GM12865 (cell line): ENCODE measurements around the gene ADRM1.

ENCODE experiments used
- DNase-seq: peaks from one replicate; pipeline ENCODE4 v3.0.0; 2010; ENCODE audit warnings: low read depth
- H3K4me3 ChIP-seq: 2 replicates; pipeline ENCODE4 v1.5.1; 2011; ENCODE audit warnings: mild to moderate bottlenecking, low read depth, low read length, control low read depth
- CTCF ChIP-seq: IDR thresholded peaks from 2 replicates; pipeline ENCODE4 v1.5.1; 2011; ENCODE audit warnings: low read length, control low read depth, low read depth, inconsistent platforms; ENCODE audit not compliant: insufficient read depth; ENCODE audit errors: missing control alignments

ADRM1 gene

GRCh38 chr20:62307226-62308101 lies 4.7 kb downstream of the ADRM1 start:
- no peak overlapping the region for H3K4me3 ChIP-seq
- DNase-seq = no peak
- TF ChIP-seq CTCF = no peak

GRCh38 chr20:62308102-62308822 lies 5.5 kb downstream of the ADRM1 start:
- TF ChIP-seq CTCF = no peak

GRCh38 chr20:62309198-62309944 lies 6.6 kb downstream of the ADRM1 start:
- no peak for DNase-seq
- H3K4me3 ChIP-seq = no peak overlapping the region
- no peak for TF ChIP-seq CTCF

More at GRCh38 chr20:62308102-62308822, 5.5 kb downstream of the ADRM1 start:
- DNase-seq = no peak
- no peak overlapping the region for H3K4me3 ChIP-seq

- no peak for DNase-seq
- no peak for TF ChIP-seq CTCF
- H3K4me3 ChIP-seq = no peak overlapping the region
Measured at GRCh38 chr20:62309947-62310756, 7.4 kb downstream of the ADRM1 start.

- TF ChIP-seq CTCF = no peak
- no peak overlapping the region for H3K4me3 ChIP-seq
- no peak for DNase-seq
Measured at GRCh38 chr20:62310757-62311121, 7.9 kb downstream of the ADRM1 start.

GRCh38 chr20:62311150-62311549 lies 8.4 kb downstream of the ADRM1 start:
- no peak overlapping the region for H3K4me3 ChIP-seq
- no peak for TF ChIP-seq CTCF

More at GRCh38 chr20:62311150-62311549, 8.4 kb downstream of the ADRM1 start:
- no peak for DNase-seq
